Endothelial cell of umbilical vein (primary cell): ENCODE measurements around the gene SLC25A41. TPM values are rescaled to one million over a fixed set of nuclear protein-coding genes. Genes with fewer than 3 reads are reported as not detected.
A peak's percentile ranks its signal among the peaks of the same experiment; 100 is the strongest.

ENCODE experiments used
- BruUV-seq: library from RNA; stranded (reverse); fragments of 400-500 nt; replicated peaks from 2 replicates; lab custom pipeline; 2021; lab: Mats Ljungman, UMichigan
- CTCF ChIA-PET: fragments of 300-600, 350-600 bp; sonication (Branson Sonifier 250); formaldehyde crosslinking; loops from one replicate; lab custom pipeline; 2021; ENCODE audit warnings: antibody characterized with exemption, inconsistent platforms; lab: Charles Lee
- POLR2A ChIA-PET: fragments of 300-600, 350-600 bp; sonication (Branson Sonifier 250); formaldehyde crosslinking; loops from one replicate; lab custom pipeline; 2021; ENCODE audit warnings: antibody characterized with exemption, inconsistent platforms; lab: Charles Lee
- DNase-seq: peaks from one replicate; pipeline ENCODE4 v3.0.0-alpha.2; 2011; ENCODE audit warnings: low read depth, low spot score
- FAIRE-seq: peaks from 2 replicates; lab custom pipeline; 2011; peaks lifted over from hg19 to GRCh38; lab: Jason Lieb, UNC
- H2AFZ ChIP-seq: 2 replicates; pipeline ENCODE4 v1.6.0; 2012; ENCODE audit warnings: low read depth, low read length, control low read depth, inconsistent platforms
- H3K27ac ChIP-seq: 2 replicates; pipeline ENCODE4 v1.5.1; 2011; ENCODE audit warnings: low read depth, mild to moderate bottlenecking, control low read depth, low read length, moderate library complexity; ENCODE audit not compliant: insufficient read depth
- H3K27me3 ChIP-seq, 2 experiments: 2 replicates each; pipeline versions ENCODE4 v1.6.0 to v1.6.1; 2011; ENCODE audit warnings: low read length in 2 of 2, mixed read lengths in 1 of 2; ENCODE audit not compliant: control insufficient read depth in 2 of 2, insufficient read depth in 2 of 2
- H3K36me3 ChIP-seq, 2 experiments: 2 replicates in 1 of 2; 3 replicates in 1 of 2; pipeline ENCODE4 v1.5.1; 2011; ENCODE audit warnings: low read length in 2 of 2, mild to moderate bottlenecking in 1 of 2, moderate library complexity in 1 of 2; ENCODE audit not compliant: control insufficient read depth in 2 of 2, insufficient read depth in 2 of 2; ENCODE audit errors: extremely low read depth in 1 of 2
- H3K4me1 ChIP-seq: 3 replicates; pipeline ENCODE4 v1.5.1; 2011; ENCODE audit warnings: mild to moderate bottlenecking, low read length; ENCODE audit not compliant: control insufficient read depth, insufficient read depth; ENCODE audit errors: extremely low read depth
- H3K4me2 ChIP-seq: 2 replicates; pipeline ENCODE4 v1.6.1; 2011; ENCODE audit warnings: low read length, control low read depth, mixed read lengths; ENCODE audit not compliant: insufficient read depth
- H3K4me3 ChIP-seq, 3 experiments: fragments of 200-600 bp in 1 of 3; sonication (generic), shearing (Covaris generic) in 1 of 3; replicated peaks in 1 of 3; 2 replicates each; pipeline ENCODE4 v1.5.1; 2011 to 2016; ENCODE audit warnings: control low read depth in 3 of 3, low read length in 3 of 3, mild to moderate bottlenecking in 2 of 3, inconsistent platforms in 1 of 3, low read depth in 1 of 3, moderate library complexity in 1 of 3; ENCODE audit not compliant: insufficient read depth in 1 of 3
- H3K79me2 ChIP-seq: 2 replicates; pipeline ENCODE4 v1.6.0; 2012; ENCODE audit warnings: low read length, inconsistent platforms; ENCODE audit not compliant: control insufficient read depth, insufficient read depth
- H3K9ac ChIP-seq: replicated peaks from 2 replicates; pipeline ENCODE3; 2011; ENCODE audit warnings: low read length, control low read depth; ENCODE audit not compliant: insufficient read depth; ENCODE audit errors: extremely low read depth
- H3K9me1 ChIP-seq: replicated peaks from 3 replicates; pipeline ENCODE4 v1.6.0; 2011; ENCODE audit warnings: mild to moderate bottlenecking, low read length; ENCODE audit not compliant: control insufficient read depth, insufficient read depth; ENCODE audit errors: extremely low read depth
- H3K9me3 ChIP-seq: replicated peaks from 2 replicates; pipeline ENCODE4 v1.5.1; 2012; ENCODE audit warnings: low read length, inconsistent platforms; ENCODE audit not compliant: control insufficient read depth, insufficient read depth
- H4K20me1 ChIP-seq: replicated peaks from 2 replicates; pipeline ENCODE3; 2011; ENCODE audit warnings: mild to moderate bottlenecking, low read length; ENCODE audit not compliant: control insufficient read depth, insufficient read depth; ENCODE audit errors: extremely low read depth
- EZH2 ChIP-seq: IDR thresholded peaks from 2 replicates; pipeline ENCODE4 v1.6.1; 2012; ENCODE audit warnings: borderline replicate concordance, low read depth, mild to moderate bottlenecking, moderate library complexity, low read length, inconsistent platforms; ENCODE audit not compliant: severe bottlenecking
- GATA2 ChIP-seq: IDR thresholded peaks from 2 replicates; pipeline ENCODE4 v1.7.0; 2011; ENCODE audit warnings: low read depth, mild to moderate bottlenecking, moderate library complexity, mixed read lengths, low read length; ENCODE audit not compliant: insufficient read length, insufficient read depth
- JUN ChIP-seq: IDR thresholded peaks from 2 replicates; pipeline ENCODE4 v1.6.1; 2011; ENCODE audit warnings: borderline replicate concordance, low read depth; ENCODE audit not compliant: insufficient read length, insufficient read depth
- MYC ChIP-seq: IDR thresholded peaks from one replicate; pipeline ENCODE4 v1.6.1; 2011; ENCODE audit warnings: mild to moderate bottlenecking, low read depth, low read length
- POLR2A ChIP-seq: IDR thresholded peaks from 2 replicates; pipeline ENCODE4 v1.6.1; 2012; ENCODE audit warnings: low read depth, mild to moderate bottlenecking, control low read depth, low read length
- POLR2AphosphoS5 ChIP-seq: IDR thresholded peaks from 2 replicates; pipeline ENCODE4 v1.6.1; 2012; ENCODE audit warnings: low read depth, mild to moderate bottlenecking, control low read depth, low read length, moderate library complexity; ENCODE audit not compliant: insufficient read depth
- dilution Hi-C: fragments of 300-500 bp; cut with MboI; formaldehyde crosslinking; loops from one replicate; pipeline ENCODE4 v1.15.0; 2019; ENCODE audit warnings: low sequenced_read_pairs; ENCODE audit not compliant: extremely low pct_ligation_motif_present
- intact Hi-C: fragments of 100-400 bp; cut with micrococcal nuclease; formaldehyde crosslinking; loops from one replicate; pipeline ENCODE4 v1.10.0; 2022
- polyA plus RNA-seq, 4 experiments: library from polyadenylated mRNA; depleted of rRNA in 3 of 4; stranded (reverse) in 3 of 4; unstranded in 1 of 4; fragments of >200 nt; gene quantifications; 2 replicates each; pipeline versions ENCODE4 v1.2.1 to v1.2.3, GENCODE V29; 2011 to 2012; ENCODE audit warnings: missing spikeins in 1 of 4
- total RNA-seq: library from RNA; stranded (reverse); gene quantifications from 2 replicates; pipeline ENCODE4 v1.2.3, GENCODE V29; 2021
- TF ChIP-seq, protein P1 (sequence below): IDR thresholded peaks from 2 replicates; pipeline ENCODE4 v1.6.1; 2011; ENCODE audit not compliant: insufficient read depth, insufficient read length
- TF ChIP-seq, protein P2 (sequence below), 2 donors: IDR thresholded peaks; 1 replicate in 1 of 2; 2 replicates in 1 of 2; pipeline ENCODE4 v1.5.1; 2011; ENCODE audit warnings: low read length in 2 of 2, mild to moderate bottlenecking in 2 of 2, moderate library complexity in 2 of 2, control low read depth in 1 of 2, inconsistent platforms in 1 of 2, low read depth in 1 of 2; ENCODE audit not compliant: insufficient read depth in 1 of 2; ENCODE audit errors: extremely low read depth in 1 of 2

Gene SLC25A41
- total and polyA plus RNA-seq, 2 donors (not counting 3 experiments of a cell fraction or from before 2014, with no cell fraction given), result 0.21 TPM; not detected in 1

DNA sequence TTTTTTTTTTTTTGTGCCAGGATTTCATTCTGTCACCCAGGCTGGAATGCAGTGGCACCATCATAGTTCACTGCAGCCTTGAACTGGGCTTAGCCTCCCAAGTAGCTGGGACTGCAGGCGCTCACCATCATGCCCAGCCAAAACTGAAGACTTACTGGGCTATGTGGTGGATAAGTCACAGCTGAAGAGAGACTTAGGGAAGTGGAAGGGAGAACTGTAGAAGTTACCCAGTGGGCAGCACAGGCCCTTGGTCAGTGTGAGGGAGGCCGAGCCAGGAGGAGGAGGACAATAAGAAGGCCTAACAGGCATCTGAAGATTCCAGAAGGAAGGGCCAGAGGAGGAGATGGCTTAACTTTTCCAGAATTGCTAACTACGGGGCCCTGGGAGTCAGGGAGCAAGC is 53.8 kb downstream of the SLC25A41 start:
- ChIA-PET POLR2A (no interaction called here), CTCF (no interaction called here)
- no peak overlapping the region for H3K27ac ChIP-seq

More for the DNA sequence above, 53.8 kb downstream of the SLC25A41 start:
- Histone ChIP-seq H2AFZ (no peak overlapping the region), H4K20me1 (no peaks in the 10 kb centered on the region), H3K9ac (no peak overlapping the region), H3K27me3 (no peaks in the 10 kb centered on the region), H3K9me3 (no peaks in the 10 kb centered on the region), H3K9me1 (no peaks in the 10 kb centered on the region), H3K4me1 (no peaks in the 10 kb centered on the region), H3K36me3 (peaks cover 9 to 41% of the 10 kb centered on the region in 2 experiments), H3K4me2 (no peak overlapping the region), H3K79me2 (no peaks in the 10 kb centered on the region), H3K4me3 (no peak overlapping the region)
- DNase-seq (no peak), FAIRE-seq (no peak)
- dilution Hi-C loops (no loop called here), intact Hi-C loops (no loop called here)
- TF ChIP-seq GATA2 (no peak), POLR2A (no peak), EZH2 (no peak), MYC (no peak), POLR2AphosphoS5 (no peak), JUN (no peak)
- TF ChIP-seq, protein P1, sequence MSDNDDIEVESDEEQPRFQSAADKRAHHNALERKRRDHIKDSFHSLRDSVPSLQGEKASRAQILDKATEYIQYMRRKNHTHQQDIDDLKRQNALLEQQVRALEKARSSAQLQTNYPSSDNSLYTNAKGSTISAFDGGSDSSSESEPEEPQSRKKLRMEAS, result no peak
- TF ChIP-seq, protein P2, sequence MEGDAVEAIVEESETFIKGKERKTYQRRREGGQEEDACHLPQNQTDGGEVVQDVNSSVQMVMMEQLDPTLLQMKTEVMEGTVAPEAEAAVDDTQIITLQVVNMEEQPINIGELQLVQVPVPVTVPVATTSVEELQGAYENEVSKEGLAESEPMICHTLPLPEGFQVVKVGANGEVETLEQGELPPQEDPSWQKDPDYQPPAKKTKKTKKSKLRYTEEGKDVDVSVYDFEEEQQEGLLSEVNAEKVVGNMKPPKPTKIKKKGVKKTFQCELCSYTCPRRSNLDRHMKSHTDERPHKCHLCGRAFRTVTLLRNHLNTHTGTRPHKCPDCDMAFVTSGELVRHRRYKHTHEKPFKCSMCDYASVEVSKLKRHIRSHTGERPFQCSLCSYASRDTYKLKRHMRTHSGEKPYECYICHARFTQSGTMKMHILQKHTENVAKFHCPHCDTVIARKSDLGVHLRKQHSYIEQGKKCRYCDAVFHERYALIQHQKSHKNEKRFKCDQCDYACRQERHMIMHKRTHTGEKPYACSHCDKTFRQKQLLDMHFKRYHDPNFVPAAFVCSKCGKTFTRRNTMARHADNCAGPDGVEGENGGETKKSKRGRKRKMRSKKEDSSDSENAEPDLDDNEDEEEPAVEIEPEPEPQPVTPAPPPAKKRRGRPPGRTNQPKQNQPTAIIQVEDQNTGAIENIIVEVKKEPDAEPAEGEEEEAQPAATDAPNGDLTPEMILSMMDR (IDR thresholded peaks at IDR 0.05; ENCODE audit: extremely low read depth in 1 of 2, insufficient read depth in 1 of 2, low read depth in 1 of 2, low read length in 2 of 2), result no peak
- BruUV-seq, result TSS peak; percentile 62
